Stimulated activated CD8-positive, alpha-beta memory T cell treated with anti-CD3 and anti-CD28 coated beads, Interleukin-15, amount 100 ng/mL, for 4 hours (primary cell): ENCODE measurements around the gene CCNO.

ENCODE experiments used
- DNase-seq, 2 donors: peaks; one replicate each; pipeline ENCODE4 v3.0.0-alpha.2; 2020; ENCODE audit warnings: low read depth in 2 of 2

The CCNO gene, protein sequence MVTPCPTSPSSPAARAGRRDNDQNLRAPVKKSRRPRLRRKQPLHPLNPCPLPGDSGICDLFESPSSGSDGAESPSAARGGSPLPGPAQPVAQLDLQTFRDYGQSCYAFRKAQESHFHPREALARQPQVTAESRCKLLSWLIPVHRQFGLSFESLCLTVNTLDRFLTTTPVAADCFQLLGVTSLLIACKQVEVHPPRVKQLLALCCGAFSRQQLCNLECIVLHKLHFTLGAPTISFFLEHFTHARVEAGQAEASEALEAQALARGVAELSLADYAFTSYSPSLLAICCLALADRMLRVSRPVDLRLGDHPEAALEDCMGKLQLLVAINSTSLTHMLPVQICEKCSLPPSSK

DNA sequence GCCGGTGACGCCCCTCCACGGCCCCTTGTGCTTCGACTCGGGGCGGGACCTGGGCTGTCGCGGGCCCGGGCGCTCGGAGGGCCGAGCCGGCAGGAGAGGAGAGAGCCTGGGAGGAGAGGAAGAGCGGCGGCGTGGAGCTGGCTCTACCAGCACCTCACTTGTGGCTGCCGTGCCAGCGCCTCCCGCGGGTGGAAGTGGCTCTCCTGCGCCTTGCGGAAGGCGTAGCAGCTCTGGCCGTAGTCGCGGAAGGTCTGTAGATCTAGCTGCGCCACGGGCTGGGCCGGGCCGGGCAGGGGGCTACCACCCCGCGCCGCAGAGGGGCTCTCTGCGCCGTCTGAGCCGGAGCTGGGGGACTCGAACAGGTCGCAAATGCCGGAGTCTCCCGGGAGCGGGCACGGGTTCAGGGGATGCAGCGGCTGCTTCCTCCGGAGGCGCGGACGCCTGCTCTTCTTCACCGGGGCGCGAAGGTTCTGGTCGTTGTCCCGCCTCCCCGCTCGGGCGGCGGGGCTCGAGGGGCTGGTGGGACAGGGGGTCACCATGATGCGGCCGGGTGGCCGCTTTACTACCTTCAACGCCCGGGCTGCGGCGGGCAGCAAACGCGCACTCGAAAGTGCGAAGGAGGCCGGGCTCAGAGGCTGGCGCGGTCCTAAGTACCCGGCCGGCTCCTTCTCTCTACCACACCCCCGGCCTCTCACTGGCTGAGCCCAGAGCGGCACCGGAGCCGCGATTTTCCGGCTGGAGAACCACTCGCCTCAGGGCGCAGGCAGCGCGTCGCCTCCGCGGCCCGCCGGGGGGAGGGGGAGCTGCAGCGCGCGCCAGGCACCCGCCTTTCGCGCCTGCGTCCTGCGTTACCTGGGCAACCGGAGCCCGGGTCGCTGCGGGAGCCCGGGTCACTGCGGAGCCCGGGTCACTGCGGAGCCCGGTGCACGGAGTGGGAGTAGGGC lies at the start of gene CCNO:
Gene CCNO (minus strand): TSS at position 624 of the 944 bp plus-strand sequence. CDS start 85 bp downstream, at position 539.
- no peak for DNase-seq

DNA sequence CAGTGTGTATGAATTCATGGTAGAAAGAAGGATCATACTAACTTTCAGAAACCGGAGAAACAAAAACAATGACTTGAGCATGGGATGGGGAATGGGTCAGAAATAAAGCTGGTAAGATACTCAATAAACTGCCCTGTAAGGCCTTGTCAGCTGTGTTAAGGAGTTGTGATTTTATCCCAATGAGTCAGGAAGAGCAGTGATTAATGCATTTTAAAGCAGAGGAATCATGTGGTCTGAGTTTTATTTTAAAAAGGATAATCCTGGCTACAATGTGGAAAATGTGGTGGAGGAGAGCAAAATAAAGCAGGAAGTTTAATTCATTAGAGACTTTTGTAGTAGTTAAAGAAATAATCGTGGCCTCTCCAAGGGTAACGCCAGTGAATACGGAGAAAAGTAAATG lies 45.4 kb upstream of the CCNO start:
- DNase-seq, result no peak

DNA sequence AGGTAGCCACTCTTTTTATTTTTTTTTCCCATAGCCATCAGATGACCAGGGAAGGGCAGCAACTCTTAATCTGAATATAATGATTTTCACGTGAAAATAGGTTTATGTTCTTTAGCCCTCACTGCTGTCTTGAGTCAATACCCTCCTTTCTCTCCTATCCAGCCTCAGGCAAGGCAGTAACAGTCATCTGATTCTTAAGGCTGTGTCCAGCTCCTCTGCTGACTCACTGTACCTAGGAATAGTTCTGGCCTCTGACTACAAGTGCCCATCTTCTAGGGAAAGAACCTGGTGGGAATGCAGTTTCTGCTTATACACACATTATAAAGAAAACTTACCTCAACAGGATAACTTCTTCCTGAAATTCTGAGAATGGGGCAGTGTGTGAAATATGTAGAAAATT lies 43.4 kb upstream of the CCNO start:
- DNase-seq, result no peak

DNA sequence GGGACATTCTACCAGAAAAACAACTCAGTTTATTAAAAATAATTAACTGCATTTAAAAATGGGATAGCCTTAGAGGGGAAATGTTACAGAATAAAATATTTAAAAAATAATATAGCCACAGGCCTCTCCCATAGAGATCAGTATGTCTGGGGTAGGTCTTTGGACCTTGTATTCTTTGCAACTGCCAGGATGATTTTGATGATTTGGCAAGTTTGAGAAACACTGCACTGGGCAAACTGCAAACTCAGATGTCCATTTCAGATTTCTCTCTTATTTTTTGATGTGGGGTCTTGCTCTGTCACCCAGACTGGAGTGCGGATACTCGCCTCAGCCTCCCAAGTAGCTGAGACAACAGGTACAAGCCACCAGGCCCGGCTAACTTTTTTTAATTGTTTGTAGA lies 24.9 kb upstream of the CCNO start:
- DNase-seq, result no peak

DNA sequence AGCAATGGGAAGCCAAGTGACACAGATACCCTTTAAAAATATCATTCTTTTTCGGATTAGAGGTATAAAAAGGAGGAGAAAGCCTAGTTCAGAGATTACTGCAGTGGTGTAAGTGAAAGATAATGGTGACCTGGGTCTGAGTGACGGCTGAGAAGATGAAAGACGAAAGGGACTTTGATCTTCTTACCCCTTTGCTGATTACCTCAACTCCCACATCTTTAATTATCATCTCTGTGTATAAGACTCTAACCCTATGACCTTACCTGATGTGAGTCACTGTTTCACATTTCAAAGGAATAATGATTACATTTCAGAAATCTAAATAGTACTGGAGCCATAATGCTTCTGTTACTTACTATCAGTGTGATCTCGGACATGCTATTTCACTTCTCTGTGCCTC lies 21.4 kb upstream of the CCNO start:
- no peak for DNase-seq

DNA sequence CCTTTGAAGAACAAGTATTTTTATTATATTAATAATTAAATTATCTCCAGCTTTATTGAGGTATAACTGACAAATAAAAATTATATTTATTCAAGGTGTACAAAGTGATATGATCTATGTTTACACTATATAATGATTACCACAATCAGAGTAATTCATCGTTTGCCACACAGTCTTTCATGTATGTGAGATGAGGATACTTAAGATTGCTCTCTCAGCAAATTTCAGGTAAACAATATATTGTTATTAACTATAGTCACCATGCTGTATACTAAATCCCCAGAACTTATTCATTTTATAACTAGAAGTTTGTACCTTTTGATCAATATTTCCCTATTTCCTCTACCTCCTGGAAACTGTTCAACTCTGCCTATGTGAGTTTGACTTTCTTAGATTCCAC lies 16.7 kb upstream of the CCNO start:
- no peak for DNase-seq

DNA sequence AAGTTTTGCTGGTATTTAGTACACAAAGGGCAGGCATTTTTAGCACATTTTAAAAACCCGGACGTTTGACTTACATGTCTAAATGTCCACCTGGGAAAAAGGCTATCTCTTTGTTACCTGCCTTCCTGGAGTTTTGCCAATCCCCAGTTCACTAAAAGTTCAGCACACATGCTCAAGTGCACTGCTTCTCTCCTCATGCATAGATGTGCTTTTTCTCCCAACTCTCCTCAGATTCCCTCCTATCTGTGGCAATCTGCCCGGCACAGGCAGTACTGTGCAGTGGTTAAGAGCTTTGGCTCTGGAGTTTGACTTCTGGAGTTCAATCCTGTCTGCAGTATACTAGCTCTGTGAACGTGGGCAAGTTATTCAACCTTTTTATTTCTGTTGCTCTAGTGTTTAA lies 8.3 kb upstream of the CCNO start:
- no peak for DNase-seq

DNA sequence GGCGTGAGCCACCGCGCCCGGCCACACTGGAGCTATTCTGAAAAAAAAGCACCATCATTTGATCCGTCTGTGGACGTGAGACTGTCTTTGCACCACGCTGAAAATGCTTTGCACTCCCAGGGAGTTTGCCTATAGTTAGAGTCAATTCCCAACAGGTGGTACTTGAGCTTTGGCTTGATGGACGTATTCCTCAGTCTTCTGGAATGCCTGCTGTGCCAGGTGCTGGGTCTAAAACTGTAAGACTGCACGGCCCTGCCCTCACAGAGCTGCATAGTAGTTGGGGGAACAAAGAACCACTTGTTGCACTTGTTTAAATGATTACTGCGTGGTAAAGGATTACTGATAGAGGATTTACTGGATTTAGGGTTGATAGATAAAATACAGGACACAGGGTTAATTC lies 3.4 kb upstream of the CCNO start:
- no peak for DNase-seq

DNA sequence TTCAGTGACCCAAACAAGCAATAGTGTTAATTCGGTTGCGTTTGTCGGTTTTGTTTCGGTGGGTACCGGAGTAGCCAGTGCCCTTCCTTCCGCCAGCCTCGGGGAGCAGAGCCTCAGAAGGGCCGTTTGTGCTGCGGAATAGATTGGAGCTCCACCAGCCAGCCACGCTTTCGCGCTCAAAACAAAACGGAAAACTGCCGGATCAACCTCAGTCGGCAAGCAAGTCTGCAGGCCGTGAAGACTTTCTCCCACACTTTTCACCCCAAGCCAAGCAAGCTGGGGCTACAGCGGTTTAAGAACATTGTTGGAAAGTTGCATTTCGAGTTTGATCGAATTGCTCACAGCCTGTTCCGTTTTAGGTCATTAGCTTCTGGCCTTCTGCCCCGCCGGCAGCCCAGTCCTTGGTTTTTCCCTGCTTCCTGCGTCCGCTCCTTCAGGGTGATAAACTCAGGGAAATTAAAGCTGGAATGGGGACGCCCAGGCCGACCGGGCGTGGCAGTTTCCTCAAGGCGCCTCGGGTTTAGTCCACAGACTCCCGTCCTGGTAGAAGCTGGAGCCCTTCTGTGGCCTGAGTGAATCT lies 803 bp upstream of the CCNO start:
- no peak for DNase-seq

DNA sequence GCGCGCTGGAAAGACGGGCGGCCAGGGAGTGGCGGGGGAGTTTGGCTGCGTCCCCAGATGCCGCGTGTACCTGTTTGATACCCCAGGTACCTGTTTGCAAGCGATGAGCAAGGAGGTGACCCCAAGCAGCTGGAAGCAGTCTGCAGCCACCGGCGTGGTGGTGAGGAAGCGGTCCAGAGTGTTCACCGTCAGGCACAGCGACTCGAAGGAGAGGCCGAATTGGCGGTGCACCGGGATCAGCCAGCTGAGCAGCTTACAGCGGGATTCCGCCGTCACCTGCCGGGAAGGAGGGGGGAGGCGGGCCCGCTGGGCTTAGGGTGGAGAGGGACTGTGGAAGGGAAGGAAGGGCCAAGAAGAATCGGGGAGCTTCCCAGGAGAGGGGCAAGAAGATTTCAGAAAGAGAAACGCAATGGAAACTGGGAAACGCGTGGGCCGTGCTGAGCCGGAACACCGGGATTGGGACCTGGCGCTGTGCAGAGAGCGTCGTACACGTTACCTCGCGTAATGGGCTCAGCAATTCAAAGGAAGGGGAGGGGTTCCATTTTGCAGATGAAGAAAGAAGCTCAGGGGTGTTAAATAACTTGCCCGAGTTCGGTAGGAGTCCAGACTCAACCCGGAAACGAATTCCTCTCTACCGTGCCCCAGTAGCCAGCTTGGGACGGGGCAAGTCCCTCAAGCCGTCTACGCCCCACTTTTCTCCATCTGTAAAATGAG lies 980 bp downstream of the CCNO start:
- no peak for DNase-seq

DNA sequence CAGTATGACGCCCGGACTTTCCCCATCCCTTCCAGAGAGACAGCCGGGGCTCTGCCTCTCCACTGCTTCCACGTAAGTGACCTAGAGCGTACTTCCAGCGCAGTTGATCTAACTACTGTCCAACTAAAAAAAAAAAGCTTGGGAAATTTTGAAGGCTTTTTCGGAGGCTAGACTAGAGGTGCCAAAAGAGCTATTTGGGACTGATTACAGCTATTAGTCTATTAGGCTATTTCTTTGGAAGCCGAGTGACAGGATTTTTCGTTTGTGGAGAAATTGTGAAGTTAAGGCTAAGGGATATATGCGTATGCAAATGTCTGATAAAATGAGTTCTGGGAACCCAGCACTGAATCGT lies 1.5 kb downstream of the CCNO start:
- DNase-seq, result no peak

DNA sequence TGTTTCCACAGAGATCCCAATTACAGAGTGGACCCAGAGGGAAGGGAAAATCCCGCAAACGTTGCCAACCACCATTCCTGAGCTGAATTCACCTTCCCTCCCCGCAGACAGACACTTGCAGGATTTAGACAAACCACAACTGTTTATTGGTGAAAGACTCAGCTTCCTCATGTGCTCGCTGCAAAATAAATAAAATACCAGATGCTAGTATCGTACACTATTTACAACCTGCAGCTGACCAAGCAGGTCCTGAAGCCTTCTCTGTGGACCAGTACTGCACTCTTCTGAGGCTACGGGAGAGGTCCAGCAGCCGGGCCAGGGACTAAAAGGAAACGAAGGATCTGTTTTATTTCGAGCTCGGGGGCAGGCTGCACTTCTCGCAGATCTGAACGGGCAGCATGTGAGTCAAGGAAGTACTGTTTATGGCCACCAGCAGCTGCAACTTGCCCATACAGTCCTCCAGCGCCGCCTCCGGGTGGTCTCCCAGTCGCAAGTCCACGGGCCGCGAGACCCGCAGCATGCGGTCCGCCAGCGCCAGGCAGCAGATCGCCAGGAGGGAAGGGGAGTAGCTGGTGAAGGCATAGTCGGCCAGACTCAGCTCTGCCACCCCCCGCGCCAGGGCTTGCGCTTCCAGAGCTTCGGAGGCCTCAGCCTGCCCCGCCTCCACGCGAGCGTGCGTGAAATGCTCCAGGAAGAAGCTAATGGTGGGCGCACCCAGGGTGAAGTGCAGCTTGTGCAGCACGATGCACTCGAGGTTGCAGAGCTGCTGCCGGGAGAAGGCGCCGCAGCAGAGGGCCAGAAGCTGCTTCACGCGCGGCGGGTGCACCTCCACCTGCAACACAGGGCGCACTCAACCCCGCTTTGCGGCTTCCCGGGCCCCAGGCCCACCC lies 2.1 kb downstream of the CCNO start:
- DNase-seq, result no peak

DNA sequence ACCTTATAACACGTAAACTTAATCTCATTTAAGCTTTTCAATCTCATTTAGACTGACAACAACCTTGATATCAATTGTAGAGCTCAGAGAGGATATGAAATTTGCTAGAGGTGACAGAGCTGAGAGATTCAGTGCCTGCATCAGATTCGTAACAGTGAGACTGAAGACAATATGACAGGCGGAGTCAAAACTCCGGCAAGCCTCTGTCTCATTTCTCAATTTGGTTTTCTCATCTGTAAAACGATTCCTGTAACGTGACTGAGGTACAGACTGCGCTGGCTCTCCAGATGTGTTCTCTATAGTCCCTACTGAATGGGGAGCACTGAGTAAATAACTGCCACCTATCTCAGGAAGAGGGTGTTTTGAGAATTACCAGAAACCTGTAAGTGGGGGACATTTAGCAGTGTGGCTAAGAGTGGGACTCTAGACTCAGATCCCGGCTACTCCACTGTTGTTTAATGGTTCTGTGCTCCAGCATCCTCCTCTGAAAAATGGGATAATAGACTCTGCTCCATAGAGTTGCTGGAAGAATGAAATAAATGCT lies 3.2 kb downstream of the CCNO start:
- no peak for DNase-seq

DNA sequence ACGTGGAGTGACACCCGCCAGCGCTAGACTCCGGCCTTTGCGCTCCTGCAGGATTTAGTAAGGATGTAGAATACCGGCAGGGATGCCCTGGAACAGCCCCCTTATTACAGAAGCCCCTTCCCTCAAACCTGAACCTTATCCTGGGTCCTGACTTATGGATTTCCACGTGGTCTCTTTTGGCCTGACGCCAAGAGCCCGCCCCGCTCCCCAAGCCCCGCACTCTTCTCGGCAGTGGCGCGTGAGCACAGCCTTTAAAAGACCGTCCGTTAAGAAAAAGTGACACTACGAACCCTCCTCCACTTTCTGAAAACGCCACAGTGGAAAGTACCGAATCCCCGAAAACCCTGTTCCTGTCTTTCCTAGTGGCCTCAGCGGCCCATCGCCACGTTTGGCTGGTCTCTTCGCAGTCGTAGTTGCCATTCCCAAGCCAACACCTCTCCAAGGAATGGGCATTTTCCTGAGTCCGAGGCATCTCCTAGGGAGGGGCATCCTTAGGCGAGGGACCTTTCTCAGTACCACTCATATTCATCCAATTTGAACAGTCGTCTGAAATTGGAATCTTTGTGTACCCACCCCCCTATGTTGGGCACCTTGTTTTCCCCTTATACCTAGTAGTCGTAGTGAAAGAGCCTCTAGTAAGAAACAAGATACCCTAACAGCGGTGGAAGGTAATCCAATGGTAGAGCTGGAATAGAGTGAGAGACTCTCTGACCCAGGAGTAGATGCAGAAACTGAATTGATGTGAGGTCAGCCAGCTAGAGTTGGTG lies 5.6 kb downstream of the CCNO start:
- no peak for DNase-seq

DNA sequence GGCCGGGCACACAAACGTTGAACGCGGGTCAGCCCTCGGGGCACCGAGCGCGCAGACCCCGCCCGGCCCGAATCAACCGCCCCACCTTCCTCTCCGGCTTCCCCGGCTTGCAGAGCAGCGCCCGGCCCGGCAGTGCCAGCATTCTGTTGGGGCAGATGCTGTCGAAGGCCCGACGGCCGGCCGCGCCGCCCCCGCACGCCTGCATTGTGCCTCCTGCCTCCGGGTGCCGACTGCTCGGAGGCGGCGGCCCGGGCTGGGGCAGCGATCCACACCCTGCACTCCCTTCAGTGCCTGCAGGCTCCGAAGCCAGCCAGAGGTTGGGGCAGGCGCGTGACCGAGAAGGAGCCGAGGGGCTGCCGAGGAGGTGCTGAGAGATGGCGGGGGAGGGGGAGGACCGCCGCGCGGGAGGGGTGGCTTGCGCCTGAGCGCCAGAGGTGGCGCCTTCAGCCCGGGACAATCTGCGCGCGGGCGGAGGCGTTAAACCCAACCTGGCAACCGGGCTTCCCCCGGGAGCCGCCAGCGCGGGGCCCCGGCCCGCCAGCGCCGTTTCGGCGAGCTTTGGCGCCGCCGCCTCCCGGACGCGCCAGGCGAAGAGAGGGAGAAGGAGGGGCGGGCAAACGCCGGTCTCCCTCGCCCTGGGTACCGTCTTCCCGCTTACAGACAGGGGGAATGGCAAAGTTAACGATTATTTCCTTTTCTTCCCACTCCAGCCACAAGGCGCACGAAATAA lies 6.3 kb downstream of the CCNO start, which contains the start of gene MCIDAS:
Gene MCIDAS (minus strand): TSS at position 382 of the 730 bp plus-strand sequence. CDS start 177 bp downstream, at position 205.
- DNase-seq, result peak in 1 of 2 donors; percentile 42

DNA sequence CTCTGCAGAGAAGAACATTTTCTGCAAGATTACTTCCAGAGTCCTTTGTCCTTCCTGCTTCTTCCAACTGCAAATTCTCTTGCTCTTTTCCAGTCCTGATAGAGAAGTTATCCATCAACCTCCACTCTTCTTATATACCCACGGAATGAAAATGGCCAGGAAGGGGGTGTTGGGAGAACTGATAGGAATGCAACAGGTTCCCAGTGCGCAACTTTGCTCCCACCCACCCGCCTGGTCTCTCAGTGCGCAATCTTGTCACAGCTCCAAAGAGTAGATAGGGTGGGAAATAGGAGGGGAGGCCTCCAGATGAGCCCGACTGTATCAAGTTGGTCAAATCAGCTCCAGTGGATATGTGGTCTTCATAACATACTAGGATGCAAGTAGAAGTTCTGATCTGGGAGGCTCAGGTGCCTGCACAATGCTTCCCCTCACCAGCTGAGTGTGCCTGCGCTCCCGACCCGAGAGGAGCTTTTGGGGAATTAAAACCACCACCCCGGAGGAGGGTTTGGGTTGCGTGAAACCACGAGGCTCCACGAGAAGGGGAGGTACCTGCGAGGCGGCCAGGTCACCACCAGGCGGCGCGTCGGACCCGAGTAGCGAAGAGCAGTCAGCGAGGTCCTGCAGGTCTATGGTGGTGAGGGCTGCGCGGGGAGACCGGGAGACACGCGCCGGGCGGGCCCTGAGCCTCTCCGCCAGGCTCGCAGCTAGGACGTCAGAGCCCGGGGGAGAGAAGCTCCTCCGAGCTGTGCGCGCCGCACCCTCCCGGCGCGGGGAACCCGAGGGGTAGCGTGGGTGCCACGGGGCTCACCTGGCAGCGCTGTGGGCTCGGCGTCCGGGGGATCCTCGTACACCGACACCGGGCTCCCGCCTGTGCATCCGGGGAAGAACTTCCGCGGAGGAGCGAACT lies 7.1 kb downstream of the CCNO start:
- no peak for DNase-seq

DNA sequence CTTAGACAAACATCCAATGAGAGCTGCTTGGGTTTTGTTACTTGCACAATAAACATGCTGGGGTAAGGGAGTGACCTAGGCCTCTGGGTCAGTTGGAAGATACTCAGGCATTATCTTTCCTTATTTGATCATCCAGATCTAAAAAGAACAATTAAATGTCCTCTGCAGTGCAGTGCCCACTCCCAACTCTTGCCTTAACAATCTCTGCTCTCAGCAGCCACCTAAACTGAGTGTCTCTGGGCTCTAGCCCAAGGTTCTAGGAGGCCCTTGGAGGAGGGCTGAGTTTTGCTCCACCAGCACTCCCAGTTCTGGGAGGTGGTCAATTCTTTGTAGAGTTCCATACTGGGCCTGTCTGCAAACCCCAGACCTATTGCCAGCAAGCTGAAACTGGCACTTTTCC lies 8.1 kb downstream of the CCNO start:
- no peak for DNase-seq

DNA sequence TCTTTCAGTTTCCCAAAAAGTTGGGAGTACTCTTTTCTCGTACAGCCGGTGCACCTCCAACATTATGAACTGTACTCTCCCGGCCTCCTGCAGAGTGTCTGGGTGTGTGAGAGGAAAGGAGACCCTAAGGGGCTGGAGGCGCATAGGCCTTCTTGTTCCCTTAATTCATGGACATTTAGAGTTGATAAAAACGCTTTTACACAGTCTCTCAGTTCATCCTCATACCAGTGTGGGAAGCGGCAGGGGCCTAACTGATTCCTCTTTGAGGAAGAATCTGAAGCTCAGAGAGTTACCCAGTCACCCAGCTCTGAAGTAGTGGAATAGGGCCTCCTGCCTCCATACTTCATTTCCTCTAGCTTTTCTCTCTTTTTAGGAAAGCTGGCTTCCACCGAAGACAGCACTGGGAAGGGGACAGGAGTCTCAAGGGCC lies 9.6 kb downstream of the CCNO start:
- no peak for DNase-seq
